GM11168 (cell line): ENCODE measurements around the gene GJB5.

Source experiments
- in situ Hi-C: fragments of 300-500 bp; cut with MboI; formaldehyde crosslinking; loops from one replicate; pipeline ENCODE4 v1.12.0; 2022; ENCODE audit warnings: low sequenced_read_pairs; ENCODE audit not compliant: unreplicated experiment

Gene GJB5

DNA sequence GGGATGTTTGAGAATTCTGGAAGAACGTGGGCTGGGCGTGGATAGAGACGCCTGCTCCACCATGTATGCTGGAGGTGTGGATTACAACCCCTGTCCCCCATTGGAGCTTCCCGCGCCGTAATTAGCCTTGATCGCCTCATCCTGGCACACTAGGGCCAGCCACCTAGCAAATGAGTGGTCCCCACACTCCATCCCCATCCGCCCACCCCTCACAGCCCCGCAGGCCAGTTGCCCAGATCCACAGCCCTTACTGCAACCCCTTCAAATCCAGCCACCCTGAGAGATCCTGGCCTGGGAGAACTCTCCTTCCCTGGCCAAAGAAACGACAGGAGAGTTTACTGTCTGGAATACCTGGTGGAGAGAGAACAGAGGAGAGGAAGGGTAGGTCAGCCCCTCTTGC is 37.6 kb downstream of the GJB5 start:
- in situ Hi-C loops: loop anchor here (5.0 kb wide), 1 partner anchor 55 kb away; no protein-coding TSS in a partner anchor

DNA sequence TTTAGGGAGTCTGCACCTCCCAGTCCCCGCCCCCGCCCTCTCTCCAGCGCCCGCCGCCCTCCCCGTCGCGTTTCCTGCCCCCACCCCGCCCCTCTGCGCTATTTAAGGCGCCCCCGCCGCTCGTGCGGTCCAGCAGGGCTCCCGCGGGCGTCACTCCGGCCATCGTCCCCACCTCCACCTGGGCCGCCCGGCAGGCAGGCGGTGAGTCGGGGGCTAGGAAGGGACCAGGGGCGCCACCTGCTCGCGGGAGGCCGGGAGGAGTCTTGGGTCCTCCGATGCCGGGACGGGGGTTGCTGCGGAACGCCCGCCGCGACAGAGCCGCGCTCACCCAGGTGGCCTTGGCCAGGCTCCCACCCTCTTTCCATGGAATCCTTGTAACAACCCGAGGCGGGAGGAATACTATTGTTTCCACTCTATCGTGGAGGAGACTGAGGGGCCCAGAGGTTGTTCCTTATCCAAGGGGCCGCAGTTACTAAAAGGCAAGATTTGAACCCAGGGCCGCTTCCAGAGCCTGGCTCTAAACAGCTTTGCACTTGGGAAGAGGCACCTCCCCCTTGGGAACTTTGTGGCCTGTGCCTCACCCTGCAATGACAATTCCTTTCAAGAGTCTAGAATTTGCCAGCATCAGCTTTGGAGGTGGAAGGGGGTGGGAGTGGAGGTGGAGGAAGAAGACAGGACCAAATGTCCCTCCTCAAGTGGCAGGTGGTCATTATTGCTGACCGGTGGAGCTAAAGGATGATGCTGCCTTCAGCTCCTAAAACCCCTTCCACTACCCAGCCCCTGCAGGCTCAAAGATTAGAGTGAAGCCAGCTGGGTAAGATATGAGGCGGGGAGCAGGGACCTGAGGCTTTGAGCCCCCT is 38.3 kb downstream of the GJB5 start, which contains the start of gene GJA4:
GJA4 (plus strand) TSS at position 132 of the 860 bp plus-strand sequence. CDS start 1,215 bp downstream, outside the sequence.
- in situ Hi-C loops: loop anchor here (5.0 kb wide), 1 partner anchor 54 kb away; no protein-coding TSS in a partner anchor

DNA sequence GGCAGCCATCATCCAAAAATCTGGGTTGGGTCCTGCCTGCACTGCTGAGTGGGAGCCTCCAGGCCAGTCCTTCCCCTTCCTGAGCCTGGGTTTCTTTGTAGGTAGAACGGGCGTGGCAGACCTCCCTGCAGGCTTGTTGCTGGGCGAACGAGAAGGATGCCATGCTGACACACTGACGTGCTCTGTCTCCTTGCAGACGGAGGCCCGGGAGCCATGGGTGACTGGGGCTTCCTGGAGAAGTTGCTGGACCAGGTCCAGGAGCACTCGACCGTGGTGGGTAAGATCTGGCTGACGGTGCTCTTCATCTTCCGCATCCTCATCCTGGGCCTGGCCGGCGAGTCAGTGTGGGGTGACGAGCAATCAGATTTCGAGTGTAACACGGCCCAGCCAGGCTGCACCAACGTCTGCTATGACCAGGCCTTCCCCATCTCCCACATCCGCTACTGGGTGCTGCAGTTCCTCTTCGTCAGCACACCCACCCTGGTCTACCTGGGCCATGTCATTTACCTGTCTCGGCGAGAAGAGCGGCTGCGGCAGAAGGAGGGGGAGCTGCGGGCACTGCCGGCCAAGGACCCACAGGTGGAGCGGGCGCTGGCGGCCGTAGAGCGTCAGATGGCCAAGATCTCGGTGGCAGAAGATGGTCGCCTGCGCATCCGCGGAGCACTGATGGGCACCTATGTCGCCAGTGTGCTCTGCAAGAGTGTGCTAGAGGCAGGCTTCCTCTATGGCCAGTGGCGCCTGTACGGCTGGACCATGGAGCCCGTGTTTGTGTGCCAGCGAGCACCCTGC is 39.3 kb downstream of the GJB5 start:
- in situ Hi-C loops: loop anchor here (5.0 kb wide), 1 partner anchor 53 kb away; no protein-coding TSS in a partner anchor

DNA sequence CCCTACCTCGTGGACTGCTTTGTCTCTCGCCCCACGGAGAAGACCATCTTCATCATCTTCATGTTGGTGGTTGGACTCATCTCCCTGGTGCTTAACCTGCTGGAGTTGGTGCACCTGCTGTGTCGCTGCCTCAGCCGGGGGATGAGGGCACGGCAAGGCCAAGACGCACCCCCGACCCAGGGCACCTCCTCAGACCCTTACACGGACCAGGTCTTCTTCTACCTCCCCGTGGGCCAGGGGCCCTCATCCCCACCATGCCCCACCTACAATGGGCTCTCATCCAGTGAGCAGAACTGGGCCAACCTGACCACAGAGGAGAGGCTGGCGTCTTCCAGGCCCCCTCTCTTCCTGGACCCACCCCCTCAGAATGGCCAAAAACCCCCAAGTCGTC is 39.9 kb downstream of the GJB5 start:
- in situ Hi-C loops: loop anchor here (5.0 kb wide), 1 partner anchor 53 kb away; no protein-coding TSS in a partner anchor

DNA sequence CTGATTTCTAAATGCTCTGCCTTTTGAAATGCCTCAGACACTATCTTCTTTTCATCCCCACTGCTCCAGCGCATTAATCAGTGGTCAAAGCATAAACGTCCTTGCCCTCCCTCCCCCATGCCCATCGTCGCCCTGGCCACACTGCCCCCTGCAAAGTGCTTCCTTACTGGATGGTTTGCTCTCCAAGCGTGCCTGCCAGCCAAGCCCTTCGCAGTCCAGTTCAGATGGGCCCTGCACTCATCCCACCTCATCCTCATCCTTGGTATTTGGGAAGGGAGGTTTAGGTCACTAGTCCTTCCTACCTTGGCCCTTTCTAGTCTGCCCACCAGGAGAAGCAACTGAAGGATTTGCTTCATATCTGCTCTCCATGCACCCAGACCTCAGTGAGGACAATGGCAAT is 41.1 kb downstream of the GJB5 start:
- in situ Hi-C loops: no loop called here

DNA sequence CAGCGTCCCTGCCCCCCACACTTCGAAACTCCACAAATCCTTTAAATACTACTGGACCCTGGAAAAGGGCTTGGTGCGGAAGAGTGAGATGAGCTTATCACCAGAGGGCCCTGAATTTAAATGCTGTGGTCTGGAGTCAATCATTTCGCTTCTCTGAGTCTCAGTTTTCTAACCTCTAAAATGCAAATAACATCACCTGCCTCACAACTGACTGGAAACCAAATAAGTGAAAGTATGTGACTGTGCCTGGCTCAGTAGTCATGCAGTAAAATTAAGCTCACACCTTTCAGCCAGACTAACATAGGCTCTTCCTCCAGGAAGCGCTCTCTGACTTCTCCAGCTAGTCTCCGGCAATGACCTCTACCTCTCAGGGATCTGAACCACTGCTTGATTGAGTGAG is 42.1 kb downstream of the GJB5 start:
- in situ Hi-C loops: no loop called here

DNA sequence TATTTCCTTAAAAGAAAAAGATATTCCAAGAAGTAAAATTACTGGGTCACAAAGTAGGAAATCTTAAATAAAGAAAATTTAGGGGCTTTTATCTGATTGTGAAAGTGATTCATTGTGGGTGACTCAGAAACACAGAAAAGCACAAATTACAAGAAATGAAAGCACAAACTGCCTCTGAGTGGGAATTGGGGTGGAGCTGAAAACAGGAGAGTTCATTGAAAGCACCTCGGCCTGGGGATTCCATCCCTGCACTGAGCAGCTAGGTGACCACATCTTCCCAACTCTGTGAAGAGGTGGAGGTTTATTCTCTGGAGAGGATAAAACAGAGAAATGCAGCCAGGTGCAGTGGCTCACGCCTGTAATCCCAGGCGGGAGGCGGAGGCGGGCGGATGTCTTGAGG is 45.4 kb downstream of the GJB5 start:
- in situ Hi-C loops: no loop called here

DNA sequence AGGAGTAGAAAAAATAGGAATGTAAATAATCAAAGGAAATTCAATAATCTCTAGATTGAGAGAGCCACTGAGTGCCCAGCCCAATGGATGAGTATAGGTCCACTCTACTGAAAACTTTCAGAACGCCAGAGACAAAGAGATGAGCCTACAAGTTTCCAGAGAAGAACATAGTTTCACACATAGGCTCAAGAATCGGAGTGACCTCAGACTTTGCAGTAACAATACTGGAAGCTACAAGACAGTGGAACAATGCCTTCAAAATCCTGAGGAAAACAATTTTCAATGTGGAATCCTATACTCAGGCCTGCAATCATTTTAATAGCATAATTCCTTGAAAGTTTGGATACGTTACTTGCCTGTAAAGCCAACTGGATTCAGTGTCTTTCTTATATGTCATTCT is 48.9 kb downstream of the GJB5 start:
- in situ Hi-C loops: no loop called here

DNA sequence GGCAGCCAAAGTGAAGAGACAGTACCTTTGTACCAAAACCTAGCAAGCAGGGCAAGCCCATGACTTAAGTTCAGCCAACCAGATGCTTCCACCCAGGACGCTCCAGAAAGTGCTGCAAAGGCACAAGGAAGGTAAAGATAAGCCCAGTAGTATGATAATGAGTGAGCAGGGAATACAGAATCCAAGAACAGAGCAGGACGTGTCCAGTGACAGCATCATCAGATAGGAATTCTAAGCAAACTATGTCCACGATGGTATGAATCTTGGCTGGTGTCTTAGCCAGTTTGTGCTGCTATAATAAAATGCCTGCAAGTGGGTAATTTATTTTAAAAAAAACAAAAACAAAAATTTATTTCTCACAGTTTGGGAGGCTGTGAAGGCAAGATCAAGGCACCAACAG is 51.5 kb downstream of the GJB5 start:
- in situ Hi-C loops: no loop called here
